Subcutaneous adipose tissue (tissue), 4 donors: ENCODE results near the gene CASQ2. TPM values are rescaled to one million over a fixed set of nuclear protein-coding genes. Genes with fewer than 3 reads are reported as not detected.

Experiments used
- total RNA-seq, 4 donors: library from RNA; depleted of rRNA; stranded (reverse); fragments of >200 nt; gene quantifications; one replicate each; pipeline ENCODE4 v1.1.0, GENCODE V29; 2016
- TF ChIP-seq, protein P1 (sequence below): fragments of 450-650 bp; IDR thresholded peaks from one replicate; pipeline ENCODE4 v1.5.1; 2016; ENCODE audit warnings: low read depth, mild to moderate bottlenecking, control low read depth, antibody characterized with exemption, moderate library complexity

Gene CASQ2
- total RNA-seq, result 10 to 100 TPM in 1 of 4 donors, 1 to 10 TPM in 3; 2.4 to 22.2 (median 5.4) TPM

DNA sequence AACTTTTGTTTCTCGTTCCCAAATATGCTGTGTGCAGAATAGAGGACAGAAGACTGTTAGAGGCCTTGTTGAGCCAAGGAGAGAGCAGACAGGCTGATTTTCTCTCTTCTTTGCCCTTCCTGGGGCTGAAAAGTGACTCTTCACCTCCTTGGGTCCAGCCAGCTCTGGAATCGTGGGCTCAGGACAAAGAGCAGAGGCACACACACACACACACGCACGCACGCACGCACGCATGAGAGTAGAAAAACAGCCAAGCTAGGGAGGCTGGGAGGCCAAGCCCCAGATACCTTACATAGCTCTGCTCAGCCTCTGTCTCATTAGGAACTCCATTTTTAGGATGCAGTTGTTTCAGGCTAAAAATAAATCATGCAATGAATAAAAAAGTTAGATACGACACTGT, at the start of gene CASQ2:
TSS of gene CASQ2 (minus strand) at position 166 of the 400 bp plus-strand sequence. CDS start 173 bp downstream, outside the sequence.
- TF ChIP-seq, protein P1, sequence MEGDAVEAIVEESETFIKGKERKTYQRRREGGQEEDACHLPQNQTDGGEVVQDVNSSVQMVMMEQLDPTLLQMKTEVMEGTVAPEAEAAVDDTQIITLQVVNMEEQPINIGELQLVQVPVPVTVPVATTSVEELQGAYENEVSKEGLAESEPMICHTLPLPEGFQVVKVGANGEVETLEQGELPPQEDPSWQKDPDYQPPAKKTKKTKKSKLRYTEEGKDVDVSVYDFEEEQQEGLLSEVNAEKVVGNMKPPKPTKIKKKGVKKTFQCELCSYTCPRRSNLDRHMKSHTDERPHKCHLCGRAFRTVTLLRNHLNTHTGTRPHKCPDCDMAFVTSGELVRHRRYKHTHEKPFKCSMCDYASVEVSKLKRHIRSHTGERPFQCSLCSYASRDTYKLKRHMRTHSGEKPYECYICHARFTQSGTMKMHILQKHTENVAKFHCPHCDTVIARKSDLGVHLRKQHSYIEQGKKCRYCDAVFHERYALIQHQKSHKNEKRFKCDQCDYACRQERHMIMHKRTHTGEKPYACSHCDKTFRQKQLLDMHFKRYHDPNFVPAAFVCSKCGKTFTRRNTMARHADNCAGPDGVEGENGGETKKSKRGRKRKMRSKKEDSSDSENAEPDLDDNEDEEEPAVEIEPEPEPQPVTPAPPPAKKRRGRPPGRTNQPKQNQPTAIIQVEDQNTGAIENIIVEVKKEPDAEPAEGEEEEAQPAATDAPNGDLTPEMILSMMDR, result no peak

DNA sequence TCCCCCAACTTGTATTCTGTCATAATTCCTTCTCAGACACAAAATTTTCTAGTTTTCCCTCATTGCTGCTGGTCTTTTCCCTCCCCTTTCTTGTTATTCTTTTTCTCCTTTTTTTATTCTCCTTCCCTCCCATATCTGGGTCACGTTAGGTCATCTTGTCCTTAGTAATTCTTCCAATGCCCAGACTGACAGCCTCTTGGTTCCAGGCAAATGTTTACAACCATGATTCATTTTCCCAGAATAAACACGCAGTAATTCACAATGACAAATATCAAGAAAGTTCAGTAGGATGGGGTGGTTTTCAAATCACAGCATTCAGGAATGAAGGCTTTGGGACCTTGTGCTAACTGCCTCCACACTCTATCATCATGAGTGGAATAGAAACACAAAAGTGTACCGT, 47.2 kb upstream of the CASQ2 start:
- TF ChIP-seq, protein P1, result no peak

DNA sequence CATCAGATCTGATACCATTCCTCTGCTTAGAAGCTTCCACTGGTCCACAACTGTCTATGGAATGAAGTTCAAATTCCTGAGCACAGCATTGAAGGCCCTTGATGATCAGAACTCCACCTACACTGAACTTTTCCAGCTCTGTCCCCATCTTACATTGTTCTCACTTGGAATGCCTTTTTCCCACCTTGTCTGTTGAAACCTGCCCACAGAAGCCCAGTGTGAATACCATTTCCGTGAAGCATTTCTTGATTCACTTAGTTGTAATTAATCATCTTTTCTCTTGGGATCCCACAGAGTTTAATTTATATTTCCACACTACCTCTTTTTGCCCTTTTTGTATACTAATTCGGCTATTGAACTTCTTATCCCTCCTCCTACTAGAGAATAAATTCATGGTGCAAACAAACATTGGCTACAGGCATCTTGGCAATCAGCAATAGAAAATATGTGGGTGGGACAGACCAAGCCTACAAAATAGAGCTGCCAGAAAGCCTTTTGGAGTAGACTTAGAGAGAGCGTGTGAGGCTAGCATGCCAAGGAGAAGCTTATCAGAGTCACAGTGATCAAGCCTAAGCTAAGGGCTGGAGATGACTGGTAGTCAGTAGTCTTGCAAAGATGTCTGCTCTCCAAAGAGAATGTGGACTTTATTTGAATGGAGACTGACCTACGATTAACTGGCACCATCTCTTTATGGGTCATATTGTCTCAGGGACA, 46.3 kb upstream of the CASQ2 start:
- TF ChIP-seq, protein P1, result no peak

DNA sequence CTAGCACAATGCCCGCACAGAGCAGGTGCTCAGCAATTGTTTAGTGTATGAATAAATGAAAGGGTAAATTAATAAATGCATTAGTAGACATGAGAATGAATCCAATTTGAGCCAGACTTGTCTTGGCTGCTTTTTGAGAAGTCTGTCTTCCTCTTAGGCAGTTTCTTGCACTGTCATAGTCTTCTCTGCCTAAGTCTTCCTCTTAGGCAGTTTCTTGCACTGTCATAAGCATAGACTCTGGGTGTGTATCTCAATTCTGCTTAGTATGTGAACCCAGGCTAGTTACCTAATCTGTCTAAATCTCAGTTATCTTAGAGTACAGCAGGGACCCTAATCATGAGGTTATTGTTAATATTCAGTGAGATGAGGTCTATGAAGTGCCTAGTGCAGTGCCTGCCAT, 45.2 kb upstream of the CASQ2 start:
- TF ChIP-seq, protein P1, result no peak

DNA sequence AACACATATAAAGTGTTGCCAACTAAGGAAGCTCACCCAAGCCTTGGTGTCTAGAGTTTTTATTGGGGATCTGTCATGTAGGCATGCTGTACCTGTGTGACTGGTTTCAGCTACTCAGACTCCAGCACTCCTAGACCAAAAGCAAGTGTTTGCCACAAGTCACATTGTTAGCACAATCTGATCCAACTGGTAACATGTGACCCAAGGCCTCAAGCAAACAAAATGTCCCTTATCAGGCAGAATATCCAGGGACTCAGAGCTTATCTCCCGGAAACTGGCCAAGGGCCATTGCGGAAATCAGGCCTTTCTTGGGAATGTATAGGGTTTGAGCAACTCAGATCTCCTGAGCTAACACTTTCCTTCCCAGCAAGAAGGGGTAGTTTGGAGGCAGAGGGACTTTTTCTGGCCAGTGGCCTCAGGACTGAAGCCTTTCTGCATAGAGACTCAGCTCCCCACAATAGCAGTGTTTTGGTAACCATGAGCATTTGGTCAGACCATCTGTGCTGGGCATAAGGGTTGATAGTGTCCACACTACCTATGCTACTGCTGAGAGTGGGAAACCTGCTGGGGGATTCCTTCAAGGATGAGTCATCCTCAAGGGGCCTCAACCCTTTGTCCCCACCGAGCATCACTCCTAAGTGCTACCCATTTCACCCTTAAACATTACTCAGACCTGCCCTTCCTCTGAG, 42.8 kb upstream of the CASQ2 start:
- TF ChIP-seq, protein P1, result no peak

DNA sequence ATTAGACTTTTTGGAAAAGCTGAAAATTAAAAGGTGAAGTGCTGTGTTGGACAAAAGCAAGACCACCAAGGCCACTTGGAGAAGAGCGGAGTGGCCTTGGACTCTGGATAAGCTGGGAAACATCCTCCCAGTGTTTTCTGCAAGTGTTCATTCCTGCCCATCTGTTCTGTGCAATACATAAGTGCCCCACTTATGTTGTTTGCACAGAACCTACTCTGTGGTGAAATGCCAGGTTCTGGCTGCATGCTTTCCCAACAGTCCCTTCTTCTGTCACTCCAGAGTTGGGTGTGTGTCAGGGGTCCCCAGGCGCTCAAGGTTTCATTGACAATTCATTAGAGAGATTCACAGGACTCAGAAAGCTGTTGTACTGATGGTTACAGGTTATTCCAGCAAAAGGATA, 42.1 kb upstream of the CASQ2 start:
- TF ChIP-seq, protein P1, result no peak

DNA sequence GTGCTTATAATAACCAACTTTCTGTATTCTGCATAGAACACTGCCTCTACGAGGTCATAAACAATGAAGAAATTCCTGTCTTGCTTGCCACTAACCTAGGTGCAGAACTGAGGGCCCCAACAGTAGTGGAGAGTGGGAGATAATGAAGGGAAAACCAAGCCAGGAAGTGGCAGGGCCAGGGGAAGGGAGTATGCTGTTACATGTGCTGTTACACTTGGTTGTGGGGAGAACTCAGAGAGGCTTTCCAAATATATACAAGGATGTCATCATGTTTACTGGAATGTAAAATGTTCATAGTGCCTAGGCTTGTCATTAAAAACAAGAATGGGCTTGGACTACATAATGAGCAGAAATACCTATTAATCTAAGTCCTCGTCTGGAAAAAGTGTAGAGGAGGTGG, 41.3 kb upstream of the CASQ2 start:
- TF ChIP-seq, protein P1, result no peak
